ENCODE data around the gene RAB11FIP2. TPM values are rescaled to one million over a fixed set of nuclear protein-coding genes. Genes with fewer than 3 reads are reported as not detected.

The RAB11FIP2 gene
- total and polyA plus RNA-seq, 8 donors = 1.4 to 13.1 (median 6.9) TPM

- Histone ChIP-seq H3K27ac (no peak overlapping the region), H3K4me1 (no peaks in the 10 kb centered on the region), H3K36me3 (no peaks in the 10 kb centered on the region), H3K4me3 (no peak overlapping the region), H3K9me3 (no peaks in the 10 kb centered on the region), H3K27me3 (no peaks in the 10 kb centered on the region)
- no peak for TF ChIP-seq CTCF (IDR thresholded peaks at IDR 0.05)
- FAIRE-seq (no peak), ATAC-seq (no peak), DNase-seq (no peak)
- intact Hi-C loops (cut with DNase I) = no loop called here
- 91 to 95% methylated on average over 6 of the region's 6 CpGs for WGBS, 2 donors
Measured at GRCh38 chr10:118002581-118002980, 44.2 kb downstream of the RAB11FIP2 start.

GRCh38 chr10:117997673-117998072, 49.1 kb downstream of the RAB11FIP2 start:
- H3K27me3 ChIP-seq = no peaks in the 10 kb centered on the region
- 86 to 93% methylated on average over 1 of the region's 1 CpG for WGBS, 2 donors
- no peaks in the 10 kb centered on the region for H3K36me3 ChIP-seq
- no peak for TF ChIP-seq CTCF (IDR thresholded peaks at IDR 0.05)
- DNase-seq = no peak
- intact Hi-C loops (cut with DNase I) = no loop called here
- FAIRE-seq = no peak
- no peak overlapping the region for H3K27ac ChIP-seq
- H3K4me3 ChIP-seq = no peak overlapping the region
- ATAC-seq = no peak
- no peaks in the 10 kb centered on the region for H3K9me3 ChIP-seq
- no peaks in the 10 kb centered on the region for H3K4me1 ChIP-seq

GRCh38 chr10:117996709-117997108, 50.0 kb downstream of the RAB11FIP2 start:
- intact Hi-C loops (cut with DNase I) = no loop called here
- WGBS, 2 donors = 94 to 96% methylated on average over 1 of the region's 1 CpG
- FAIRE-seq = no peak
- no peaks in the 10 kb centered on the region for H3K9me3 ChIP-seq
- no peaks in the 10 kb centered on the region for H3K36me3 ChIP-seq
- no peak overlapping the region for H3K27ac ChIP-seq
- H3K4me3 ChIP-seq = no peak overlapping the region
- H3K4me1 ChIP-seq = no peaks in the 10 kb centered on the region
- DNase-seq = no peak
- ATAC-seq = no peak
- no peak for TF ChIP-seq CTCF (IDR thresholded peaks at IDR 0.05)
- H3K27me3 ChIP-seq = no peaks in the 10 kb centered on the region

- no peak for DNase-seq
- intact Hi-C loops (cut with DNase I) = no loop called here
- no peaks in the 10 kb centered on the region for H3K27me3 ChIP-seq
- H3K27ac ChIP-seq = no peak overlapping the region
- H3K4me3 ChIP-seq = no peak overlapping the region
- ATAC-seq = no peak
- no peak for TF ChIP-seq CTCF (IDR thresholded peaks at IDR 0.05)
- H3K9me3 ChIP-seq = no peaks in the 10 kb centered on the region
- FAIRE-seq = no peak
- no peaks in the 10 kb centered on the region for H3K36me3 ChIP-seq
- 90 to 92% methylated on average over 2 of the region's 2 CpGs for WGBS, 2 donors
- no peaks in the 10 kb centered on the region for H3K4me1 ChIP-seq
Measured at GRCh38 chr10:117994771-117995170, 52.0 kb downstream of the RAB11FIP2 start.

- Histone ChIP-seq H3K27me3 (no peaks in the 10 kb centered on the region), H3K9me3 (no peaks in the 10 kb centered on the region), H3K4me3 (no peak overlapping the region), H3K4me1 (no peaks in the 10 kb centered on the region), H3K27ac (no peak overlapping the region), H3K36me3 (no peaks in the 10 kb centered on the region)
- intact Hi-C loops (cut with DNase I) = no loop called here
- no peak for FAIRE-seq
- WGBS, 2 donors = 93 to 95% methylated on average over 4 of the region's 4 CpGs
- no peak for DNase-seq
- ATAC-seq = no peak
- TF ChIP-seq CTCF (IDR thresholded peaks at IDR 0.05) = no peak
Measured at GRCh38 chr10:117993166-117993565, 53.6 kb downstream of the RAB11FIP2 start.
